ENCODE results near the gene MALSU1. TPM values are rescaled to one million over a fixed set of nuclear protein-coding genes. Genes with fewer than 3 reads are reported as not detected.

Gene MALSU1
- 38.3 and 59.1 TPM in 2 replicates for total RNA-seq

GRCh38 chr7:23298885-23299769 is at the start of gene MALSU1:
TSS of gene MALSU1 (plus strand) at chr7:23299339. CDS start at chr7:23299353, 14 bp downstream.

Other genes with a start within 250 kb of the MALSU1 start
- 25.8 and 37.9 TPM in 2 replicates for gene KLHL7, start 193.6 kb upstream of the MALSU1 start, total RNA-seq
- 12.3 and 21.8 TPM in 2 replicates for gene NUP42, start 117.3 kb upstream of the MALSU1 start, total RNA-seq
- 93.1 and 188 TPM in 2 replicates for gene GPNMB, start 52.6 kb upstream of the MALSU1 start, total RNA-seq
- 88.4 and 180 TPM in 2 replicates for gene IGF2BP3, start 171.2 kb downstream of the MALSU1 start, total RNA-seq
- 32.6 and 50.3 TPM in 2 replicates for gene TRA2A, start 232.6 kb downstream of the MALSU1 start, total RNA-seq

All from placental pericyte (primary cell).